NCI-H128 (cell line): ENCODE results near the gene ANKRD55.
"Not testable (repeated sequence)": the region's sequence is repeated elsewhere in the genome, so short reads cannot be mapped to it uniquely, and the experiment has no call there.

Experiments
- DNase-seq: peaks from one replicate; lab custom pipeline; 2025; ENCODE audit not compliant: unreplicated experiment; lab: John Stamatoyannopoulos, UW

The ANKRD55 gene

DNA sequence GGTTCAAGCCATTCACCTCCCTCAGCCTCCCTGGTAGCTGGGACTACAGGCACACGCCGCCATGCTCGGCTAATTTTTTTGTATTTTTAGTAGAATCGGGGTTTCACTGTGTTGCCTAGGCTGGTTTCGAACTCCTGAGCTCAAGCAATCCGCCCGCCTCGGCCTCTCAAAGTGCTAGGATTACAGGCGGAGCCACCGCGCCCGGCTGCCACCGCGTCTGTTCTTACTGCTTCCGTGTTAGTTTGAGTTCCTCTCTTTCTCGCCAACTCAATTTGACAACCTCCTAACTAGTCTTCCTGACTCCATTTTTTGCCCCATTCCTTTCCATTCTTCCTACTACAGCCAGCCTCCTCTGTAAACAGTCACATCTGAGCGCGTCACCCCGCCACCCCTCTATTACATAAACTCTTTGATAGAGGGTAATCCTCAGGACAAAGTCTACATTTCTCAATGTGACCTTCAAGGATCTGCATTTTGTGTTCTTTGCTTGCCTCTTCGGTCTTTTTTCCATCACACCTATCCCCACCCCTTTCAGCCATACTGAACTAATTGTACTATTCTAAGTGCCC, 149.8 kb downstream of the ANKRD55 start:
- no peak for DNase-seq

DNA sequence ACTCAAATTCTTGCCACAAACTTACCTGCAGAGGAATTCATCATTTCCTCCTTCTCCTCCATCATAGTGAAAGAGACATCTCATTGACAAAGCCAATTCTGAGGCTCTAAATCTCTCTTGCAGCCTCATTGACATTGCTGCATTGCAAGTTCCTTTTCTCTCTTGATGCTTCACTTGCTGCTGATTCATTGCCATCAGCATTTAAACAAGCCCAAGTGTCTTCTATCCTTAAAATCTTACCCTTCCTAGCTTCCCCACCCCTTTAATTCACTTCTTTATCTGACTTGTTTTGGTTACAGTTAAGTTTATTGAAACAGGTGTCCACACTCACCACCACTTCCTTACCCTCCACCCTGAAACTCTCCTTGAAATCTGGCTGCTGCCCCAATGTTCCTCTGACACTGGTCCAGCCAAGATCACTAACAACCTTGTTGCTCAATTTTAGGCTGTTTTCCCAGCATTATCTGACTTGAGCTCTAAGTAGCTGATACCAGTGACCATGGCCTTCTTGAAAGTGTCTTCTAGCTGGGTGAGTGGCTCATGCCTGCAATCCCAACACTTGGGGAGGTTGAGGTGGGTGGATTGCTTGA, 152.0 kb downstream of the ANKRD55 start:
- not testable (repeated sequence) for DNase-seq

DNA sequence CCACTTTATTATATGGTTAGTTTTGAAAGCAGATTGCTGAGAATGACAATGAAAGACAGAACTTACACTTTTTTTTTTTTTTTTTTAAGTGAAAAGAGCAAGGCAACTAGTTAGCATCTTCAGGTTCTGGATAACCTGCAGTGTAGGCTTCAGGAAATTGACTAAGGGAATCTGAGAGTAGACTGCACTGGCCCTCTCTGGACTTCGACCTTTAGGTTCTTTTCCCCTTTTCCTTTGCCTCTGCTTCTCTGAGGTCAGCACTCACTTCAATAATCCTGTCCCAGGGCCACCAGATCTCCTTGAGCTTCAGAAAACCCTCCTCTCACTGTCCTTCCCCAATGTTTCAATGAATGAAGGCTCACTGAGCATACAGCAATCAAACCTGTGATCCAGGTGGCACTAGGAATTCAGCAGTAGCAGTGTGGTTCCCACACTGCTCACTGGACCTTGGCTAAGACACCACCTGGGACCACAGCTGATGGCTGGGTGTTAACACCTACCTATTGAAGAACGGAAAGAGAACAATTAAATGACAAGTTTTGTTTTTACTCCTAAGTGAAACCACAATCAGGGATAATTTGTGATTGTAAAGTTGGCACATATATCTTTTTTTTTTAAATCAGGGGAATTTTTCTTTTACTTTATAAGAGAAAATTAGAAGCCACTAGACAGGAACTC, 152.6 kb downstream of the ANKRD55 start:
- no peak for DNase-seq

DNA sequence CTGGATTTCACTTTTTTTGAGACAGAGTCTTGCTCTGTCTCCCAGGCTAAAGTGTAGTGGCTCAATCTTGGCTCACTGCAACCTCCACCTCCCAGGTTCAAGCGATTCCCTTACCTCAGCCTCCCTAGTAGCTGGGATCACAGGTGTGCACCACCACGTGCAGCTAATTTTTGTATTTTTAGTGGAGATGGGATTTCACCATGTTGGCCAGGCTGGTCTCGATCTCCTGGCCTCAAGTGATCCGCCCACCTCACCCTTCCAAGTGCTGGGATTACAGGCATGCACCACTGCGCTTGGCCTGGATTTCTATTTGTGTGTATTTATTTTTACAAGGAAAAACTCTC, 154.0 kb downstream of the ANKRD55 start:
- DNase-seq = not testable (repeated sequence)

DNA sequence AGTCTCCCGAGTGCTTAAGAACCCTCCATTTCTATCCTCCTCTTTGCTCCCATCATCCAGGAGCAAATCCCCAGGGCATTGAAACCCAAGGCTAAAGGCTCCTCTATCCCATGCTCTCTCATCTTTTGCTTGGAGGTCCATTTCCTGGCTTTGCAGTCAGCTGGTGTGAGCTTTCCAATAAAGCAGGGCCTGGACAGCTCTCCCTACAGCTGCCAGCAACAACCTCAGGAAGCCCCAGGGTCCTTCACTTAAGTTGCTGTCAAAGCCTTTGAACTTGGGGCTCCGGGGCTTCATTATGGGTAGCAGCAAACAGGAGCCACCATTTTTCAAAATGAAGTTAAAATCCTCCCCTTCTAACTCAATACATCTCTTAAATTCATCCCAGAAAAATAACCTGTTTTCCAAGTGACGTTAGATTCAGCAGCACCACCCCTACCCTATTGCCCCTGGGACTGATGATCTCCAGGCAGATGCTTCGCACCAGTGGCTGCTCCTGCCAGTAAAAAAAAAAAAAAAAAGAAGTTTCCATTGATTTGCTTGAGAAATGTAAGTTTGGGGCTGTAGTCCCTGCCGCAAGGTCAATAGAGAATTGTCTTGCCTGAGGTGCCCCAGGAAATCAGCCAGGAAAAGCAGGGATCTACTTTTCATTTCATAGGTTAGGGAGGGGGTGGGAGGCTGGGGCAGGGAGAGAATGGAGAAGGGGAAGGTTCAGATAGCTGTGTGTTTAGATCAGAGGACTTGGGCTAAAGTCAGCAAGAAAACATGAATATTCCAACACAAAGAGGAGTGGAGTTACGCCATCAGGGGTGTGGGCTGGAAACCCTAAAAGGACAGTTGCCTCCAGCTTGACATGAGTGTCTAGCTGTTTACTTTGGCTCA, 154.6 kb downstream of the ANKRD55 start:
- DNase-seq = no peak

DNA sequence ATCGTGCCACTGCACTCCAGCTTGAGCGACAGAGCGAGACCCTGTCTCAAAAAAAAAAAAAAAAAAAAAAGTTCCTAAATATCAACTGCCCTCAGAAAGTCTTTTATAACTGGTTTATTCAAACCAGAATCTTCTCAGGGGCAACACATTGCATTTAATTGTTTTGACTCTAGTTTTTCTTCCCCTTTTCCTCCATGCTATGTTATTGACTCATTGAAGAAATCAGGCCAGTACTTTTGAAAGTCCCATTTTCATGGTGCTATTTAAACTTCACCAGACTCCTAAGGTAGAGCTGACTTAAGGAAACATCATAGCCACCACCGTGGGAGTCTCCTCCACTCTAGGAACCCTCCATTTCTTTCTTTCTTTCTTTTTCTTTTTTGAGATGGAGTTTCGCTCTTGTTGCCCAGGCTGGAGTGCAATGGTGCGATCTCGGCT, 155.3 kb downstream of the ANKRD55 start:
- no peak for DNase-seq

DNA sequence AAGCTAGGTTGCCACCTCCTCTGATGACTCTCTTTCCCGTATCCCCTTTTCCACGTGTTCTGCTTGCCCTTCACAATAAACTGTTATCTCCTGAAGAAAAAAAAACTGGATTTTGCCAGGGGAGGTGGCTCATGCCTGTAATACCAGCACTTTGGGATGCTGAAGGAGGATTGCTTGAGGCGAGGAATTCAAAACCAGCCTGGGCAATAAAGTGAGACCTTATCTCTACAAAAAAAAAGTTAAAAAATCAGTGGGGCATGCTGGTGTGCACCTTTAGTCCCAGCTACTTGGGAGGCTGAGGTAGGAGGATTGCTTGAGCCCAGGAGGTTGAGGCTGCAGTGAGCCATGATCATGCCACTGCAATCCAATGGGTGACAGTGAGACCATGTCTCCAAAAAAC, 156.6 kb downstream of the ANKRD55 start:
- DNase-seq = no peak

DNA sequence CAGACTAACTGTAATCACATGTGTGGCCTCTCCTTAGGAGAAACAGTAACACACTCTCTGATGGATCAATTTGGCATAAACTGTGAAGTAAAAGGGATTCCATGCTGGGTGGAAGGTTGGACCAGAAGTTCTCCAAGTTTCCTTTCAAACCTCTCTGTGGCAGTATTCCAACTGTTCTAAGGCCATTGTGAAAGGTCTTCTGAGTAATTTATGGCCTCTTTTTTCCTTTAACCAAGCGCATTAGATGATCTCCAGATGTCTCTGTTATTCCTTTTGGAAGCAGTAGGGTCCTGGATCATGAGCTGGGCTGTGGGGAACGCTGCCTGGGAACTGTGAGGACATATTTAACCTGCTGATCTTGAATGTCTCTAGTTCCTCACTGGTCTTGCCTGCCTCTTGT, 157.8 kb downstream of the ANKRD55 start:
- DNase-seq = no peak

DNA sequence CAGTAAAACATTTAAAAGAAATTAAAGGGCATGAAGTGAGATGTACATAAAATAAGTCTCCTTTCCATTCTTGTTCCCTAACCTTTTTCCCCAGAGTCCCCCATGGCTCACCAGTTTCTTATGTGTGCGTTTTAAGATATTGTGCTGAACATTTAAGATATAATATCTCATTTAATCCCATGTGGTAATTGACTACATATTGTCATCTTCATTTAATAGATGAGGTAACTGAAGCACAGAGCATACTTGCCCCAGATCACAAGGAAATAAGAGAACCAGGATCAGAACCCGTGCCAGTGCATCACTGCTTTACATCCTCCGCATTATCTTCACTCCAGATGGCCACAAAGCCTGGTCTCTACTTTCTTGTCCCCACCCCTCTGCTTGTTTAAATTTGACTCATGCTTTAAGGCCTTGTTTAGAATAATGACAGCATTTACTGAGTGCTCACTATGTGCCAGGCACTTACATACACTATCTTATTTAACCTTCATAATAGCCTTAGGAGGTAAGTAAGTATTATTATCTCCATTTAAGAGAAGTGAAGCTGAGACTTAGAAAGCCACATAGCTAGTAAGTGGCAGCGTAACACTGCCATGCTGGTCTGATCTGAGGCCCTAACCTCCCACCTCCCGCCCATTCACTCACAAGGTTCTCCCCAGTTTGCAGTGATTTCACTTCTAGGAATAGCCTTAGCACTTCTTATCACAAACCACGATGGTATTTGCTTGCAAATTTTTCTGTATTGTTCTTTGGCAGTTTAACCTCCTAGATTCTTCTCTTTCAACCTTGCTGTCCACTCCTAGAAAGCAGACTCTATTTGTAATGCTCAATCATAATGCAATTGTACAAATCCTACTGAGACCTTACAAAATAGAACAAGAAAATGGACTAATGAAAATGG, 160.0 kb downstream of the ANKRD55 start:
- DNase-seq = no peak

DNA sequence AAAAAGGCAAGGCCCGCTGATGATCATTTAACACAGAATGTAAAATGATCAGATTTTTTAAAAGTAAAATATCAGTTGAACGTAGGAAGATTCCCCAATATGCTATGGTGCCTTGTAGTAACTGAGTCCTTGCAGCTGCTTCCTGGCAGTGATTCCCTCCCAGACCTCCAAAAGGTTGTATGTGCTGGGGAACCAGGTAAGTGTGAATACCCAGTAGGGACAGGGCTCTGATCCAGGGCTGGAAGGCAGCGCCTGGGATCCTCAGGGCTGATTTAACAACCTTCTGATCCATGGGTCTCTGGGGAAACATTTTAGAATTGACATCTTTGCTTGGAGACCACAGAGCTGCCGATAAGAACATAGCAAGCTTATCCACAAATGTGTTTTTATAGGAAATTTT, 161.7 kb downstream of the ANKRD55 start:
- DNase-seq = no peak

DNA sequence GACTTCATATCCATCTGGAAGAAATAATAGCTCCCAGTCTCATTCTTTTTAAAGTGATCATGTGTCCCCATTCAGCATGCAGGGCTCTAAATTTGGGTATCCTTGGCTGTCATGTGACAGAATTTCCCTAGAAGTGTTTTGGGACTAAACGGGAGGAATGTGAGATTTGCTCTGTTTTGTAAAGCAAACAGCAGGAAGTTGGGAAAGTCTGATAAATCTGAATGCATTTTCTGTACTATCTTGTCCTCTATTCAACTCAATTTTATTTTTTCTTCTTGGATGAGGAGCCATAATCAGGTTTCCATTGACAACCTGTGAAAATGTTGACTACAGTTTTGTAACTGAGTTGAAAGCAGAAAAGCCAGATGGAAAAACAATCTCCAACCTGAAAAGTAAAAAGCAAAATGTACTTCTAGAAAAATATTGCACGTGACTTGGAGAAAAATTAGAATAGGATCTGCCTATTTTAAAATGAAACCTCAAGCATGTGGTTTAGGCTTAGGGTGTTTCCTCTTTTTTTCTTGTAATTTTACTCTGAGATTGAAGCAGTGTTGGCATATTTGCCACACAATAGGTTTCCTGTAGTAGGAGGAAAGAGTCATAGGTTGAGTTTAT, 162.2 kb downstream of the ANKRD55 start:
- no peak for DNase-seq

DNA sequence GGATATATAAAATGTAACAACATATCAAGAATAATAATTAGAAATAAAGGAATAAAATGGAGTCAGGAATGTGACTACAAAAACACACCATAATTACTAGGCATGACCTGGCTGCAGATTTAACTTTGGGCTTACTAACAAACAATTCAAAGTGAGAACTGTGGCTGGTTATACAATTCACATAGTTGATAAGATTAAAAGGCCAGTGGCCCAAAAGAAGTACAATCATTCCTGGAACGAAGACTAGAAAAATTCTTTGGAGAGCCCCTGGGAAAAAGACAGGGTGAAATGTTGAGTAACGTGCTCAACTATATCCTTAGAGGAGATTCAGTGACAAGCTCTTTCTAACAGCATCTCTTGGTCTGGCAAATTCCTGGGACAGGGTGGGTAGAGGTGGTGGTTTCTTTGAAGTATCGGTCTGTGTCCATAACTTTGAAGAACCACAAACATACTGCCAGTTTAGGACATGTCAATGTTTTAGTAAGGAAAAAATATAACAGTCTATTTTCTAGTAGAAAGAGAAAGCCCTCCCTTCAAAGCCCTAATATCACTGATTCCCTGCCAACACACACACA, 163.4 kb downstream of the ANKRD55 start:
- DNase-seq = no peak

DNA sequence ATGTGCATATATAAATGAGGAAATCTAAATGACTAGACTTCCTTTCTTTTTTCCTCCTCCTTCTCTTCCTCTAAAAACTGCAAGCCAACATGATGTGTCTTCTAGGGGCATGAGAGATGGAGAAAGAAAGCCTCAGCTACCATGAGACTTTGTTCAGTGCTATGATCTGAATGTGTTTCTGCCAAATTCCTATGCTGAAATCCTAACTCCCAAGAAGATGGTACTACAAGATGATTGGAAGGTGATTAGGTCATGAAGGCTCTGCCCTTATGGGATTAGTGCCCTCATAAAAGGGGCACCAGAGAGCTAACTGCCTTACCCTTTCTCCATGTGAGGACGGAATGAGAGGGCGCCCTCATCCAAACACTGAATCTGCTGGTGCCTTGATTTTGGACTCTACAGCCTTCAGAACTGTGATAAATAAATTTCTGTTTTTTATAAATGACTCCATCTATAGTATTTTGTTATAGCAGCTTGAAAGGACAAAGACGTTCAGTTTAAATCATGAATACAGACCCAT, 166.1 kb downstream of the ANKRD55 start:
- no peak for DNase-seq

DNA sequence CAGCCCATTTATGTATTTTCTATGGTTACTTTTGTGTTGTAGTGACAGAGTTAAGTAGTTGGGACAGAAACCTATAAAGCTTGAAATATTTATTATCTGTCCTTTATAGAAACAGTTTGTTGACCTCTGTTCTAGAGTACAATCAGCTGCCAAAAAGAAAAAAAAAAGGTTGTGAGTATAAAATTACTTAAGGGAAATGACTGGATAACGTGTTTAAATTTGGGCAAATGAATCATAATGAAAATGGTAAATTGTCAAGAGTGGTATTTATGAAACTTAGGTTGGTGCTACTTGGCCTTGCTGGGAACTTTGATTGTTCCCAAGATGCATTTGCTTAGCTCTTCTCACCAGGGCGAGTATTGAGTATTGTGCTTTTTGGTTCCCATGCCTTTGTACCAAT, 168.1 kb downstream of the ANKRD55 start:
- no peak for DNase-seq

DNA sequence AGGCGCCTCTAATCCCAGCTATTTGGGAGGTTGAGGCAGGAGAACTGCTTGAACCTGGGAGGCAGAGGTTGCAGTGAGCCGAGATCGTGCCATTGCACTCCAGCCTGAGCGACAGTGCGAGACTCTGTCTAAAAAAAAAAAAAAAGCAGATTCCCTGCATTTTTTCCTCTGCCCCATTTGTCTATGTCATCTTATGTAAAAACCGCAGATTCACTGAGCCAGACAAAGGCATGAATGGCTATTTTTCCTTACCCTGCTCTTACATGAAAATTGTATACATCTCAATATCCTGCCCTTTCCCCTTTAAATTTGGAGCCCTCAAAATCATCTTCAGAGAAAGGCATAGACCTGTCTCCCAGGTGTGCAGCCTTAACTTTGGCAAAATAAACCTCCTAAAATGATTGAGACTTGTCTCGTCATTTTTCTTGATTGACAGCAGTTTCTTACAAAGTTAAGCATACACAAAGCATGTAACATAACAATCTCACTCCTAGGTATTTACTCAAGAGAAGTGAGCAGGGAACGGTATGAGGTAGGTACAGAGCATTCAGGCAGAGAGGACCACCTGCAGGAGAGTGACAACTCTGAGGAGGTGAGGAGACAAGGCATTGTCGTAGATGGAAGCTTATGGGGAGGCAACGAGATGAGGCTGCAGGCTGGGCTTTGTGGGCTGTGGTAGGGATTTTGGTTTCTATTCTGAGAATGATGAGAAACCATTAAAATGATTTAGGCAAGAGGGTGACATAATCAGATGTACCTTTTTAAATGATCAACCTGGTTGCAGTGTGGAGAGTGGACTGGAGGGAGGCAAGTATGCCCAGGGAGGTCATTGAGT, 172.6 kb downstream of the ANKRD55 start:
- DNase-seq = no peak

DNA sequence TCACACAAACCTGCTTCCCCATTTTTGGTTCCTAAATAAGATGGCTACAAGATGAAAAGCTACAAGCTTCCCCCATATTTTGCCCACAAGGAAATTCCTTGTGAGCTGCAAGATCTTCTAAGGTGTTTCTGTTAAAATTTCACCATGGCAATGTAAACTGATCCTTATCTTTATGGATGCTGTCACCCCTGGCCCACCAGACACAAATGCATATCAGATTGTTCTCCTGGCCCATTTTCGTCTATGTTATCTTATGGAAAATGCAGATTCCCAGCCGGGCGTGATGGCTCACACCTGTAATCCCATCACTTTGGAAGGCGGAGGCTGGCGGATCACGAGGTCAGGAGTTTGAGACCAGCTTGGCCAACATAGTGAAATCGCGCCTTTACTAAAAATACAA, 173.3 kb downstream of the ANKRD55 start:
- no peak for DNase-seq

DNA sequence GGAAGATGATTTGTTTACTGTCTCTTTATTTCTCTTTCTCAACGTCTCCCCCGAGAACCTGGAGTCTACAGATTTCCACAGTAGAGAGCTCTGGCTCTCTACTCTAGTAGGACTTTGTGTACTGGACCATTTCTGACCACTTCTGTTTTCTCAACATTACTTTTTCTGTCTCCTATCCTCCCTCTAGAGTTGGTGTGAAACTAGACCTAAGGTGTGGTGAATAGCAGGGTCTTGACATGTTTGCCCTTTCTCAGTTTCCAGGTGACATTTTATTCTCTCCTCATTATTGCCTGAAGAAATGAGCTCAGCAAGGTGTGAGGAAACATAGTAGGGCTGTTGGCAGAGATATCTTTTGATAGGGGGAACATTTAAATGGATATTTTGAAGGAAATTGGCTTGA, 176.3 kb downstream of the ANKRD55 start:
- no peak for DNase-seq

DNA sequence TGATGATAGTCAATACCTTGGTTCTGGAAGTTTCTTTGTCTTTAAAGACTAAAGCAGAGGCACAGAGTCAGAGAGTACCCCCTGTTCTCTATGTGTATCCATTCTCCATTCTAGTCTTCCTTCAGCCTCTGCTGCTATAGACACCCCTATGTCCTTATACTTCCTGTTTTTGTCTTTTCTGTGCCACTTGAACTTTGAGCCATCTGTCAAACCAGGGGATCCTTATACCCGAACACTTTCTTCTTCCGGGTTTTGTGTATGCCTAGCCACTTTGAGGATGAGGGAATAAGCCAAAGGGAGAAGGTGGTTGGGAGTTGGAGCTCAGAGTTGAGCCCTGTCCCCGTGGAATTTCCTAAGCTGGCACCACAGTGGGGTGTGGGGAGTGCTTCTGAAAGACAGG, 177.3 kb downstream of the ANKRD55 start:
- DNase-seq = no peak

DNA sequence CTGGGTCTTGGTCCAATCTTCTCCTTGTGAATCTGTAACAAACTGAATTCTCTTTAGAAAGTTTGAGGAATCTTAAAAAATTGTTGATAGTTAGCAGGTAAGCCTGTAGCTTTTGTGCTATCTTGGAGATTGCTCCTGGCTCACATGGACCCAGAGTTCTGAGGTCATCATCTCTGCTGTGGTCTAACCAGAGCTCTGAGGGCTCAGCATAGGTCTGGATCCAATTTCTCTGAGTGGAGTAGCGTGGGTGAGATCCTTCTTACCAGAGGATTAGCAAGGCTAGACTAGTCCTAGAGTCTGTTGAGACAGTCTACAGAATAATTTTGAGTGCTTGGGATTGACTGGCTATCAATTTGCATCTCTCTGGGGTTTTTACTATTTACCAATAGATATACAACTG, 177.8 kb downstream of the ANKRD55 start:
- DNase-seq = no peak
